AG04449 (cell line): Measurements from ENCODE around the gene GOLT1A.

Experiments used
- CTCF ChIA-PET: fragments of 350-600 bp; formaldehyde crosslinking; extraction: SDS; loops from one replicate; lab custom pipeline; 2021; ENCODE audit warnings: antibody characterized with exemption; lab: Yijun Ruan, JAX
- POLR2A ChIA-PET: fragments of 400-600, 350-600 bp; formaldehyde crosslinking; extraction: SDS; loops from one replicate; lab custom pipeline; 2020; ENCODE audit warnings: antibody characterized with exemption, inconsistent platforms; lab: Yijun Ruan, JAX
- DNase-seq: peaks from one replicate; pipeline ENCODE4 v3.0.0-alpha.2; 2010; ENCODE audit warnings: low read depth, low spot score
- H3K4me3 ChIP-seq: 2 replicates; pipeline ENCODE4 v1.5.1; 2011; ENCODE audit warnings: low read depth, mild to moderate bottlenecking, control low read depth, low read length
- TF ChIP-seq, protein P1 (sequence below): IDR thresholded peaks from one replicate; pipeline ENCODE4 v1.5.1; 2011; ENCODE audit warnings: mild to moderate bottlenecking, moderate library complexity, low read length, control low read depth, inconsistent platforms; ENCODE audit not compliant: insufficient read depth; ENCODE audit errors: missing control alignments

The GOLT1A gene

DNA sequence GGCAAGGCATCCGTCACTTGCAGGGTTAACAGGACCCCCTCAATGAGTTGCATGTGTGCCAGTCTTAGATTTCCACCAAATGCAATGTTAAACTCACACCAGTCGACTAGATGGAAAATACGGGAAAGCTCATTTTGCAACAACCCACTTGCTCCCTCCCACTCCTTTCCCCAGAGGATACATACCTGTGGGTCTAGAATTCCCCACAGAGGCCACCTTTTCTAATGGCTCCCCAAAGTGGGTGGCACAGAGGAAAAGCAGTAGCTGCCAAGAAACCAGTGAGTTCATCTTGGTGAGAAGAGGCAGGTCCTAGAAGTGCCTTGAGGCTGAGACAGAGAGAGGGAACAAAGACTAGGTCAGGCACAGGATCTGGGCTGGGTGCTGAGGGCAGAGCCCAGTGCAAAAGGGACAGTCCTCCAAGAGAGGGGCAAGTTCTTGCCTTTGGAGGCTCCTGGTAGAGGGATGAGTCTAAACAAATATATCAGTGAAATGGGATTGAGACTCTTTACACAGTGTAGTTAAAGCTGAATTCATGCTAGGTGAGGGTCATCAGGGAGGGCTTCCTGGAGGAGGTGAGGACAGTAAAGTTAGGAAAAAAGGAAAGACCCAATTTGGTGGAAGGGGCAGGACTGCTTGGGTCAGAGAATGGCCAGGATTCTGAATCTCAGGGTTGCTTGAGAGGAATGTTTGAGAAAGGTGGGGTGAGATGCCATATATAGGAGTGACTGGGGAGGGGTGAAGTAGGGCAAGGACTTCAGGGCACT is 21.0 kb downstream of the GOLT1A start:
- ChIA-PET CTCF (interaction anchor here (0.8 to 10.2 kb wide), 8 partner anchors 13 to 322 kb away, joined by 3 to 112 read pairs (median 4); partner anchors contain the start of gene GOLT1A), POLR2A (no interaction called here)
- DNase-seq = no peak
- H3K4me3 ChIP-seq = no peak overlapping the region
- TF ChIP-seq, protein P1, sequence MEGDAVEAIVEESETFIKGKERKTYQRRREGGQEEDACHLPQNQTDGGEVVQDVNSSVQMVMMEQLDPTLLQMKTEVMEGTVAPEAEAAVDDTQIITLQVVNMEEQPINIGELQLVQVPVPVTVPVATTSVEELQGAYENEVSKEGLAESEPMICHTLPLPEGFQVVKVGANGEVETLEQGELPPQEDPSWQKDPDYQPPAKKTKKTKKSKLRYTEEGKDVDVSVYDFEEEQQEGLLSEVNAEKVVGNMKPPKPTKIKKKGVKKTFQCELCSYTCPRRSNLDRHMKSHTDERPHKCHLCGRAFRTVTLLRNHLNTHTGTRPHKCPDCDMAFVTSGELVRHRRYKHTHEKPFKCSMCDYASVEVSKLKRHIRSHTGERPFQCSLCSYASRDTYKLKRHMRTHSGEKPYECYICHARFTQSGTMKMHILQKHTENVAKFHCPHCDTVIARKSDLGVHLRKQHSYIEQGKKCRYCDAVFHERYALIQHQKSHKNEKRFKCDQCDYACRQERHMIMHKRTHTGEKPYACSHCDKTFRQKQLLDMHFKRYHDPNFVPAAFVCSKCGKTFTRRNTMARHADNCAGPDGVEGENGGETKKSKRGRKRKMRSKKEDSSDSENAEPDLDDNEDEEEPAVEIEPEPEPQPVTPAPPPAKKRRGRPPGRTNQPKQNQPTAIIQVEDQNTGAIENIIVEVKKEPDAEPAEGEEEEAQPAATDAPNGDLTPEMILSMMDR = no peak

DNA sequence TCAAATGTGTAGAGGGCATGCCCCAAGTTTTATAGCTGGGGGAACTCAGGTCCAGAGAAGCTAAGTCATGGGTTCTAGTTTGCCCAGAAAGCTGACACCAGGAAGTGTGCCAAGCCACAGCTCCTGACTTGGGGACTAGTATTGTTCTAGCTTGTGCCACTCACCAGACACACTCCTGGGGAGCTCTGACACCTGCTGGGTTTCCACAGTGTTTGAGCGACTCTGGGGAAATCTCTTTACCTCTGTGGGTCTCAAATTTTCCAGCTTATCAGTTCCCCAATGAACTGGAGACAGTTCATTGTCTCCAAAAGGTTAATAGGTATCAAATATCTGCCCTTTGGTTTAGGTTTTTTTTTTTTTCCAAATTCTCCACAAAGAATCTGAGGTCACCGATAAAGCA is 21.7 kb downstream of the GOLT1A start:
- H3K4me3 ChIP-seq = no peak overlapping the region
- no peak for DNase-seq
- TF ChIP-seq, protein P1 = no peak
- CTCF ChIA-PET = interaction anchor here (0.8 to 10.2 kb wide), 9 partner anchors 14 to 321 kb away, joined by 3 to 112 read pairs (median 4); partner anchors contain the start of gene GOLT1A
- POLR2A ChIA-PET = no interaction called here

DNA sequence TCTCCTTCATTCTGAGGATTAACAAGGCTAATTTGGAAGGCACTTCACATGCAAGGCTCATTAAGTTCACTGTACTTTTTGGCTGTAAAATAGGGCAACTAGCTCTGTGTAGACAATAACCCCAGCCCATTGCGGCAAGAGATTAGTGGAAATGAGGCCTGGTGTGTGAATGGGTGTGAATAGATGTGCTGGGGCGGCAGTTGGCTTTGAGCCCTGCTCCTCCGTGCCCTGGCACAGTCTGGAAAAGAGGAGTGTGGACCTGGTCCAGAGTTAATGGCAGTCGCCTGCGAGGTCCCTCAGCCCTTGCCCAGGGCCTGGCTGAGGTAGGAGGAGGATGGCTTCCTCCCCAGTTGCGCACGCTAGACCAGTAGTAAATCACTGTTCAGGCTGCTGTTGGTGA is 22.3 kb downstream of the GOLT1A start:
- TF ChIP-seq, protein P1 = no peak
- POLR2A ChIA-PET = no interaction called here
- CTCF ChIA-PET = interaction anchor here (1.0 to 10.2 kb wide), 9 partner anchors 15 to 321 kb away, joined by 3 to 112 read pairs (median 4); partner anchors contain the start of gene GOLT1A
- no peak overlapping the region for H3K4me3 ChIP-seq
- DNase-seq = no peak

DNA sequence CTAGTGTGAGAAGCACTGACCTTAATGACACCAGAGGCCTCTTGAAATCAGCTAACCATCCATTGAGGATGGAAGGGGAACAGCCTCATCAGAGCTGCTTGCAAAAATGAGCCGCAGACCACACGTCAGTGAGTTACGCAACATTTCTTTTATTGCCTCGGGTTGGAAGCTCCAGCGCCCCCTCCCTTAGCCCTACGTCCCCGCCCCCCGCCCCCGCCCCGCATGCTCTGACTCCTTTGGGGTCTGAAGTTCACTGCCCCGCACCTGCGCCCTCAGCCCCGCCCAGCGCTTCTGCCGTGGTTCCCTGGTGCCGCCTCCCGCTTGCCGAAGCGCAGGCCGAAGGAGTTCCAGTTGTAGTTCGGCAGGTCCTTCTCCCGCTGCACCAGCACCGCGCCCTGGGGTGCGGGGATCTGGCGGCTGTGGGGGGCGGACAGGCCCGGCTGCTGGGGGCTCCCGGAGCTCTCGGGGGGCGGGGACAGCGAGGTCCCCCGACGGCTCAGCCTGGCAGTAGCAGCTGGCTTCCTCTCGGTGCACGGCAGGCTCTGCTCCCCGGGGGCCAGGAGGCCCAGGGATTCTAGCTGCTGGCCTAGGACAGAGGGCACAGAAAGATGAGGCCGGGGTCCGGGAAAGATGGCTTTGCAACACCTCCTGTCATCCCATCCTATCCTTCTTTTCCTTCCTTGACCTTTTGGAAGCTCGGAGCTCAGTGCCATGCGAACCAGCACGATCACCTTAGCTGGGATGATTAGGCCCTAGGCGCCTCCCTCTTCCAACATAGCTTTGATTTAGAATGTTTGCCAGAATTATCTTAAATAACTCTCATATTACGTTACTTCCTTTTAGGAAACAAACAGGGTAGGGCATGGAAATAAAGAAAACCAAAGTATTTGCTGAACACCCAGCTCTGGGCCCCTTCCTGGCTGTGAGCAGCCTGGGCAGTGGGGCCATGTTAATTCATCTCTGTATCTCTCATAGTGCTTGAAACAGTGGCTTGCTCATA is 23.3 kb downstream of the GOLT1A start:
- ChIA-PET CTCF (interaction anchor here (0.6 to 10.2 kb wide), 10 partner anchors 16 to 227 kb away, joined by 3 to 112 read pairs (median 3); partner anchors contain the start of gene GOLT1A), POLR2A (interaction anchor here (1.0 kb wide), 1 partner anchor 8 kb away, joined by 3 read pairs; no protein-coding TSS in a partner anchor)
- DNase-seq = no peak
- TF ChIP-seq, protein P1 = no peak
- H3K4me3 ChIP-seq = no peak overlapping the region; the same call in 1 of the 2 replicates

DNA sequence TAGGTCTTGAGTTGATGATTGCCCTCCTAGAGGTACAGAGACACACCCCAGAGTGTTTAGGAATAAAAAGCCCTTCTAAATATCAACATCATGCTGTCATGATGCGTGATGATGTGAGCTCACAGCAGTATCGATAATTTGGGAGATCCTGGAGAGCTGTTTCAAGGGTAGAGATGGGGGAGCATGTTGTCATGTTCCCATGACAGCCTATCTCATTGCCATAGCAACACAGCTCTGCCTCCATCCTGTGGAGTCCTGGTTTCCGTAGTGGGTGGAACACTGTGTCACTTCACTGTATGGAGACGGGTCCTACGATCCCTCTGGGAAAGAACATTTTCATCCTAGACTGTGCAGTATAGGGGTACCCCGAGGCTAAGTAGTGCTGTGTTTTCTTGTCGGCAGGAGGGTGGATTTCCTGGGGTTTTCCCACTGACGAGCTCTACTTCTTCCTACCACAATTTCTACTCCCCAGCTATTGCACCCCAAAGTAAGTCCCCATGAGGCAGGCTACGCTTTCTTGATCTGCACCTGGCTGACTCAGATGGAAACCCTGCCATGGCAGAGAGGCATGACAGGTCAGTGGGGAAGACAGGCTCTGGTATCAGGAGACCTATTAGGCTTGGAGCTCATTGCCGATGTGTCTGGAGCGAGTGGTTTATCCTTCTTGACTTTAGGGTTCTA is 24.7 kb downstream of the GOLT1A start:
- CTCF ChIA-PET = interaction anchor here (1.1 to 10.2 kb wide), 6 partner anchors 9 to 60 kb away, joined by 3 to 112 read pairs (median 6); partner anchors contain the start of gene GOLT1A
- TF ChIP-seq, protein P1 = no peak
- no peak for DNase-seq
- POLR2A ChIA-PET = no interaction called here
- no peak overlapping the region for H3K4me3 ChIP-seq
